K562 (cell line): Measurements from ENCODE around the gene LRGUK. TPM values are rescaled to one million over a fixed set of nuclear protein-coding genes. Genes with fewer than 3 reads are reported as not detected.

Experiments
- EZH2 ChIP-seq: IDR thresholded peaks from 2 replicates; pipeline ENCODE4 v1.6.1; 2012; ENCODE audit warnings: low read depth, mild to moderate bottlenecking, inconsistent platforms, low read length, borderline replicate concordance
- GABPA ChIP-seq: fragments of 200-800 bp; sonication (Bioruptor generic); conservative IDR thresholded peaks from 2 replicates; pipeline ENCODE4 v1.6.1; 2016; ENCODE audit warnings: low read depth, missing genetic modification characterization, missing compliant biosample characterization
- HDAC3 ChIP-seq: fragments of 450-650 bp; IDR thresholded peaks from 2 replicates; pipeline ENCODE4 v1.6.1; 2018; ENCODE audit warnings: borderline replicate concordance, mild to moderate bottlenecking, moderate library complexity; ENCODE audit not compliant: partially characterized antibody
- HLTF ChIP-seq: fragments of 450-650 bp; IDR thresholded peaks from 2 replicates; pipeline ENCODE4 v1.6.1; 2016
- KDM5B ChIP-seq: fragments of 200-600 bp; sonication (generic); IDR thresholded peaks from 2 replicates; pipeline ENCODE4 v1.6.1; 2012; ENCODE audit warnings: low read depth, mild to moderate bottlenecking, moderate library complexity, low read length, control low read depth, inconsistent platforms; ENCODE audit not compliant: insufficient replicate concordance
- KHSRP ChIP-seq: fragments of 450-650 bp; IDR thresholded peaks from 2 replicates; pipeline ENCODE4 v1.6.1; 2017
- MAFG ChIP-seq: fragments of 450-650 bp; conservative IDR thresholded peaks from 2 replicates; pipeline ENCODE4 v1.6.1; 2016; ENCODE audit warnings: missing genetic modification characterization, missing compliant biosample characterization
- MBD2 ChIP-seq: sonication (generic); IDR thresholded peaks from 2 replicates; pipeline ENCODE4 v1.6.1; 2016; ENCODE audit warnings: low read depth, borderline replicate concordance
- MTA3 ChIP-seq: fragments of 450-650 bp; formaldehyde crosslinking; IDR thresholded peaks from 2 replicates; pipeline ENCODE4 v1.6.1; 2017; ENCODE audit warnings: mild to moderate bottlenecking, borderline replicate concordance
- PHB2 ChIP-seq: fragments of 450-650 bp; IDR thresholded peaks from 2 replicates; pipeline ENCODE4 v1.6.1; 2017; ENCODE audit warnings: low read depth
- RAD51 ChIP-seq: fragments of 450-650 bp; IDR thresholded peaks from 2 replicates; pipeline ENCODE4 v1.7.1; 2016; ENCODE audit warnings: low read depth, mild to moderate bottlenecking, borderline replicate concordance
- SMARCC2 ChIP-seq: fragments of 450-650 bp; IDR thresholded peaks from 2 replicates; pipeline ENCODE4 v1.6.1; 2017; ENCODE audit warnings: antibody characterized with exemption, moderate library complexity, mild to moderate bottlenecking, low read depth
- SMC3 ChIP-seq: conservative IDR thresholded peaks from 2 replicates; pipeline ENCODE4 v1.6.1; 2011; ENCODE audit warnings: low read depth, low read length, improper control_type of control experiment; ENCODE audit not compliant: insufficient read depth
- TEAD4 ChIP-seq, 2 experiments: sonication (generic) in 1 of 2; formaldehyde crosslinking in 1 of 2; IDR thresholded peaks; 2 replicates each; pipeline versions ENCODE4 v1.6.1 to v1.8.0; 2012 to 2022; ENCODE audit warnings: borderline replicate concordance in 1 of 2, inconsistent platforms in 1 of 2, low read length in 1 of 2, mild to moderate bottlenecking in 1 of 2, missing genetic modification reagents in 1 of 2
- ZNF75A ChIP-seq: fragments of 450-650 bp; formaldehyde crosslinking; IDR thresholded peaks from 2 replicates; pipeline ENCODE4 v1.4.0; 2020; ENCODE audit warnings: mild to moderate bottlenecking
- polyA plus RNA-seq, 8 experiments: library from polyadenylated mRNA; depleted of rRNA in 4 of 8; stranded (reverse) in 5 of 8; unstranded in 3 of 8; fragments of >200 nt; fragmentation: Nextera tagmentation in 2 of 8; fragmentation: Illumina TruSeq in 1 of 8; extraction: Ambion mirVana in 2 of 8; extraction: Trizol in 1 of 8; gene quantifications; 2 replicates each; pipeline versions ENCODE4 v1.2.1 to v1.2.3, GENCODE V29; 2011 to 2014; ENCODE audit warnings: inconsistent platforms in 1 of 8, missing spikeins in 1 of 8
- total RNA-seq, 7 experiments: library from RNA; depleted of rRNA in 6 of 7; stranded (reverse); fragments of >200 nt in 6 of 7; fragmentation: Illumina TruSeq in 2 of 7; extraction: Trizol in 2 of 7; gene quantifications; 2 replicates each; pipeline versions ENCODE4 v1.2.1 to v1.2.3, GENCODE V29; 2011 to 2021; ENCODE audit warnings: low replicate concordance in 1 of 7
- TF ChIP-seq, protein P1 (sequence below): fragments of 450-650 bp; IDR thresholded peaks from 2 replicates; pipeline ENCODE4 v1.6.1; 2018; ENCODE audit warnings: mild to moderate bottlenecking, low read depth; ENCODE audit not compliant: partially characterized antibody
- TF ChIP-seq, protein P2 (sequence below): fragments of 450-650 bp; IDR thresholded peaks from 2 replicates; pipeline ENCODE4 v1.7.0; 2016; ENCODE audit warnings: borderline replicate concordance
- TF ChIP-seq, protein P3 (sequence below): fragments of 250-450 bp; sonication (Bioruptor Pico); IDR thresholded peaks from 2 replicates; pipeline ENCODE4 v1.5.0; 2021; ENCODE audit warnings: mild to moderate bottlenecking, borderline replicate concordance
- TF ChIP-seq, protein P4 (sequence below): IDR thresholded peaks from 2 replicates; pipeline ENCODE4 v1.6.1; 2016; ENCODE audit warnings: missing genetic modification characterization, missing compliant biosample characterization

Gene LRGUK
- total and polyA plus RNA-seq, 9 of the 15 experiments (the other 6 are each of a cell fraction or from before 2014, with no cell fraction given): 0.04 to 0.33 (median 0.18) TPM

DNA sequence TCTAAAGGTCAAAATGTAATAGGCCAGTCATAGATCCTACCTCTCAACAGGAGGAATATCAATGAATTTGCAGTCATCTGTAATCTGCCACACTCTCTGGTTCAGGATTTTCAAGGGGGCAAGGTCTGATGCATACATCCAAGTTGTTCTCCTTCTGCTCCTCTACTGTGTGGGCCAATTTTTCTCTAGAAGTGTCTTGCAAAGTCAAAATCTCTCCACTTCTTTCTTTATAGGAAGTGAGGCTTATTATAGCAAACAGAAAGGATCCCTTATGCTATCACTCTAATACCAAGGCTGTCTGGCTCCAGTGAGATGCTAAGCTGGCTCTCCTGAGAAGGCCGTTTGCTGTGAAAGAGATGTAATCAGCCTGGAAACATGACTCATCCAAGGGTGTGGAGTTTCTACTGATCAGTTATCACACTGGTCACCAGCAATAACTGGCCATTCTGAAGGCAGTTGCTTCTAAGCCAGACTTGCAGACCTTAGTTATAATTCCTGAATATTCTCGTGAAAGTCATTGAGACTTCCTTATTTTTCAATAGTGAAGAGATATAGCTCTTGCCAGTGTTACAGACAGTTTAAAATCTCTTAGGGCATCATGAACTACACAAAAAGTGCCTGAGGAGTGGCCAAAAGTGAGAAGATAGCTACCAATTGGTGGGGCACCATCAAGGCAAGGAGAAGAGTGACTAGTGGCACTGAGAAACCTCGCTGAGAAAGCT, 43.2 kb upstream of the LRGUK start (continued):
- TF ChIP-seq KDM5B (peak; percentile 57), HDAC3 (peak; percentile 62), ZNF75A (CRISPR knock-in tag) (peak; percentile 44; the same call in 1 of the 2 replicates), SMC3 (no peak), GABPA (tag) (0 out of 2 replicates have a peak, but pooled peaks have one; percentile 3), PHB2 (no peak), MBD2 (peak; percentile 48; the same call in 1 of the 2 replicates), TEAD4 (IDR thresholded peaks at IDR 0.05; ENCODE audit: low read length) (peak; percentile 84), TEAD4 (CRISPR knock-in tag; IDR thresholded peaks at IDR 0.05; ENCODE audit: borderline replicate concordance) (no peak), KHSRP (no peak), MTA3 (peak; percentile 69; the same call in 1 of the 2 replicates), MAFG (peak; percentile 45; the same call in 1 of the 2 replicates), HLTF (no peak), EZH2 (no peak), SMARCC2 (peak; percentile 98), RAD51 (no peak)
- TF ChIP-seq, protein P1, sequence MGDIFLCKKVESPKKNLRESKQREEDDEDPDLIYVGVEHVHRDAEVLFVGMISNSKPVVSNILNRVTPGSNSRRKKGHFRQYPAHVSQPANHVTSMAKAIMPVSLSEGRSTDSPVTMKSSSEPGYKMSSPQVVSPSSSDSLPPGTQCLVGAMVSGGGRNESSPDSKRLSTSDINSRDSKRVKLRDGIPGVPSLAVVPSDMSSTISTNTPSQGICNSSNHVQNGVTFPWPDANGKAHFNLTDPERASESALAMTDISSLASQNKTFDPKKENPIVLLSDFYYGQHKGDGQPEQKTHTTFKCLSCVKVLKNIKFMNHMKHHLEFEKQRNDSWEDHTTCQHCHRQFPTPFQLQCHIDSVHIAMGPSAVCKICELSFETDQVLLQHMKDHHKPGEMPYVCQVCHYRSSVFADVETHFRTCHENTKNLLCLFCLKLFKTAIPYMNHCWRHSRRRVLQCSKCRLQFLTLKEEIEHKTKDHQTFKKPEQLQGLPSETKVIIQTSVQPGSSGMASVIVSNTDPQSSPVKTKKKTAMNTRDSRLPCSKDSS: no peak
- TF ChIP-seq, protein P2, sequence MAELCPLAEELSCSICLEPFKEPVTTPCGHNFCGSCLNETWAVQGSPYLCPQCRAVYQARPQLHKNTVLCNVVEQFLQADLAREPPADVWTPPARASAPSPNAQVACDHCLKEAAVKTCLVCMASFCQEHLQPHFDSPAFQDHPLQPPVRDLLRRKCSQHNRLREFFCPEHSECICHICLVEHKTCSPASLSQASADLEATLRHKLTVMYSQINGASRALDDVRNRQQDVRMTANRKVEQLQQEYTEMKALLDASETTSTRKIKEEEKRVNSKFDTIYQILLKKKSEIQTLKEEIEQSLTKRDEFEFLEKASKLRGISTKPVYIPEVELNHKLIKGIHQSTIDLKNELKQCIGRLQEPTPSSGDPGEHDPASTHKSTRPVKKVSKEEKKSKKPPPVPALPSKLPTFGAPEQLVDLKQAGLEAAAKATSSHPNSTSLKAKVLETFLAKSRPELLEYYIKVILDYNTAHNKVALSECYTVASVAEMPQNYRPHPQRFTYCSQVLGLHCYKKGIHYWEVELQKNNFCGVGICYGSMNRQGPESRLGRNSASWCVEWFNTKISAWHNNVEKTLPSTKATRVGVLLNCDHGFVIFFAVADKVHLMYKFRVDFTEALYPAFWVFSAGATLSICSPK: no peak
- TF ChIP-seq, protein P3, sequence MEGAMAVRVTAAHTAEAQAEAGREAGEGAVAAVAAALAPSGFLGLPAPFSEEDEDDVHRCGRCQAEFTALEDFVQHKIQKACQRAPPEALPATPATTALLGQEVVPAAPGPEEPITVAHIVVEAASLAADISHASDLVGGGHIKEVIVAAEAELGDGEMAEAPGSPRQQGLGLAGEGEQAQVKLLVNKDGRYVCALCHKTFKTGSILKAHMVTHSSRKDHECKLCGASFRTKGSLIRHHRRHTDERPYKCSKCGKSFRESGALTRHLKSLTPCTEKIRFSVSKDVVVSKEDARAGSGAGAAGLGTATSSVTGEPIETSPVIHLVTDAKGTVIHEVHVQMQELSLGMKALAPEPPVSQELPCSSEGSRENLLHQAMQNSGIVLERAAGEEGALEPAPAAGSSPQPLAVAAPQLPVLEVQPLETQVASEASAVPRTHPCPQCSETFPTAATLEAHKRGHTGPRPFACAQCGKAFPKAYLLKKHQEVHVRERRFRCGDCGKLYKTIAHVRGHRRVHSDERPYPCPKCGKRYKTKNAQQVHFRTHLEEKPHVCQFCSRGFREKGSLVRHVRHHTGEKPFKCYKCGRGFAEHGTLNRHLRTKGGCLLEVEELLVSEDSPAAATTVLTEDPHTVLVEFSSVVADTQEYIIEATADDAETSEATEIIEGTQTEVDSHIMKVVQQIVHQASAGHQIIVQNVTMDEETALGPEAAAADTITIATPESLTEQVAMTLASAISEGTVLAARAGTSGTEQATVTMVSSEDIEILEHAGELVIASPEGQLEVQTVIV (CRISPR knock-in tag): no peak
- TF ChIP-seq, protein P4, sequence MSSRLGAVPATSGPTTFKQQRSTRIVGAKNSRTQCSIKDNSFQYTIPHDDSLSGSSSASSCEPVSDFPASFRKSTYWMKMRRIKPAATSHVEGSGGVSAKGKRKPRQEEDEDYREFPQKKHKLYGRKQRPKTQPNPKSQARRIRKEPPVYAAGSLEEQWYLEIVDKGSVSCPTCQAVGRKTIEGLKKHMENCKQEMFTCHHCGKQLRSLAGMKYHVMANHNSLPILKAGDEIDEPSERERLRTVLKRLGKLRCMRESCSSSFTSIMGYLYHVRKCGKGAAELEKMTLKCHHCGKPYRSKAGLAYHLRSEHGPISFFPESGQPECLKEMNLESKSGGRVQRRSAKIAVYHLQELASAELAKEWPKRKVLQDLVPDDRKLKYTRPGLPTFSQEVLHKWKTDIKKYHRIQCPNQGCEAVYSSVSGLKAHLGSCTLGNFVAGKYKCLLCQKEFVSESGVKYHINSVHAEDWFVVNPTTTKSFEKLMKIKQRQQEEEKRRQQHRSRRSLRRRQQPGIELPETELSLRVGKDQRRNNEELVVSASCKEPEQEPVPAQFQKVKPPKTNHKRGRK (tag): no peak
